Measurements from ENCODE around the gene TBC1D5.
"Not testable (repeated sequence)": the region's sequence is repeated elsewhere in the genome, so short reads cannot be mapped to it uniquely, and the experiment has no call there.

The TBC1D5 gene

GRCh38 chr3:17714473-17714872 lies 28.0 kb downstream of the TBC1D5 start:
- DNase-seq (ENCODE audit: low read depth) = no peak

DNA sequence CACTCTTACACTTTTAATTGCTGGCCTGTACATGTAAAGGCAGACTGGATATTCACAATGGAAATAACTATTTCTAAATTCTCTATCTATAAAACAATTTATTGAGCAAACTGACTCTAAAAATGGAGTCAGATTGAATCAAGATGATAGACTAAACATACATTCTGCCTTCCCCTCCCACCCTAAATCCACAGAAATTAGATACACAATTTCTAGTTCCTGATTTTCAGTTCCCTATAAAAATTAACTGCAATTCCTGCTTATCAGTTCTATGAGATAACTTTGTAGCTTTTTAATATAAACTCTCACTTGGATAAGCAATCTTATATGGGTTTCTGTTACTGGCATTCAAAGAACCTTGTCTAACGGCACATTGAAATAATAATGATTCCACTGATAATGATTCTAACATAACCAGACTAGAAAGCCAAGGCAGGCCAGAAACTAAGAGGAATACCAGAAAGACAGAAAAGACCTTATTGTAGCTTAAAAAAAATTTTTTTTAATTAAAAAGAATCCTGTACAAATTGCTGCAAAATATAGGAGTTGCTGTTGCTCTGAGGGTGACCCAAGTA lies 33.1 kb downstream of the TBC1D5 start:
- DNase-seq (ENCODE audit: low read depth) = no peak

DNA sequence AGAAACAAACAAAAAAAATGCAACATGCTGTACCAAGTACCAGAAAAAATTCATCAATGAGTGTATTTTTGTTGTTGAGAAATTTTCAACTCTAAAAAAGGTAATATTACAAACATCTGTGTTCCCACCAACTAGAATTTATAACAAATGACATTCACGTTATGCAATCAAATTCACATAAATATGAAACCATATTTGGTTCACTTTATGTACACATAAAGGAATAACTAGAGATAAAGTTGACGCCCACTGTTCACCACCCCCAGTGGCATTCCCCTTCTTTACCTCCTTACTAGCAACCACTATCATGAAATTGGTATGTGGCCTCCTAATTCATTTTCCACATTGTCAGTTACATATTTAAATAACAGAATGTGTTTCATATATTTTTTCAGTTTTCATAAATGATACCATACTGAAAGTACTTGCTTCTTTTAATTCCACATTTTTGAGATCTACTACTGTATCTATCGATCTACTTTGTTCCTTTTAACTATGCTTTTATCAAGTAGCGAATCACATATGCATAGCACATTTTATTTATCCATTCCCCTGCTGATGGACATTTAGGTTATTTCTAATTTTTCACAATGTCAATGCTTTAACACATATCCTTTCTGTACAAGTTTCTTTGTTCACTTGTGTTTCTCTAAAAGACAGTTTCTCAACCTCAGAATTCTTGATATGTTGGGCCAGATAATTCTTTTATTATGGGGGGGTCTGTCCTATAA lies 34.5 kb downstream of the TBC1D5 start:
- DNase-seq (ENCODE audit: low read depth) = no peak

DNA sequence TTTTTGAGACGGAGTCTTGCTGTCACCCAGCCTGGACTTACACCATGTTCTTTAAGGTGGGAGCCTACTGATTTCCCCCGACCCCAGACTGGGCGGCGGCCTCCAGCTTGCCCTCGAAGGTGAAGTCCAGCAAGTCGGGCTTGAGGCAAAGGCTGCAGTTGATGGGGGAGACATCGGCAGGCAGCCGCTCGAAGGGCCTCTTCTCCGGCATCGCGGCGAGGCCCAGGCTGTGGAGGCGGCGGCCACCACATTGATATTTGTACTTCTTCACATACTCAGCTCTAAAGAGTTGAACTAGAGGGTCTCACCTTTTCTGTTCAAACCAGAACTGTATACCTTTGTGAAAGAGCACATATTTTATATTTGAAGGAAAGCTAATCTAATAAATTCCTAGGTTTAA lies 36.4 kb downstream of the TBC1D5 start:
- DNase-seq (ENCODE audit: low read depth) = not testable (repeated sequence)

- DNase-seq (ENCODE audit: low read depth) = not testable (repeated sequence)
Observed at GRCh38 chr3:17699815-17700214, 42.6 kb downstream of the TBC1D5 start.

- DNase-seq (ENCODE audit: low read depth) = not testable (repeated sequence)
Observed at GRCh38 chr3:17695665-17696064, 46.8 kb downstream of the TBC1D5 start.

DNA sequence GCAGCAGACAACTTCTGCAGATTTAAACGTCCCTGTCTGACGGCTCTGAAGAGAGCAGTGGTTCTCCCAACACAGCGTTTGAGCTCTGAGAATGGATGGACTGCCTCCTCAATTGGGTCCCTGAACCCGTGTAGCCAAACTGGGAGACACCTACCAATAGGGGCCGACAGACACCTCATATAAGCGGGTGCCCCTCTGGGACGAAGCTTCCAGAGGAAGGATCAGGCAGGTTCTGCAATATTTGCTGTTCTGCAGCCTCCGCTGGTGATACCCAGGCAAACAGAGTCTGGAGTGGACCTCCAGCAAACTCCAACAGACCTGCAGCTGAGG lies 48.8 kb downstream of the TBC1D5 start:
- not testable (repeated sequence) for DNase-seq (ENCODE audit: low read depth)

DNA sequence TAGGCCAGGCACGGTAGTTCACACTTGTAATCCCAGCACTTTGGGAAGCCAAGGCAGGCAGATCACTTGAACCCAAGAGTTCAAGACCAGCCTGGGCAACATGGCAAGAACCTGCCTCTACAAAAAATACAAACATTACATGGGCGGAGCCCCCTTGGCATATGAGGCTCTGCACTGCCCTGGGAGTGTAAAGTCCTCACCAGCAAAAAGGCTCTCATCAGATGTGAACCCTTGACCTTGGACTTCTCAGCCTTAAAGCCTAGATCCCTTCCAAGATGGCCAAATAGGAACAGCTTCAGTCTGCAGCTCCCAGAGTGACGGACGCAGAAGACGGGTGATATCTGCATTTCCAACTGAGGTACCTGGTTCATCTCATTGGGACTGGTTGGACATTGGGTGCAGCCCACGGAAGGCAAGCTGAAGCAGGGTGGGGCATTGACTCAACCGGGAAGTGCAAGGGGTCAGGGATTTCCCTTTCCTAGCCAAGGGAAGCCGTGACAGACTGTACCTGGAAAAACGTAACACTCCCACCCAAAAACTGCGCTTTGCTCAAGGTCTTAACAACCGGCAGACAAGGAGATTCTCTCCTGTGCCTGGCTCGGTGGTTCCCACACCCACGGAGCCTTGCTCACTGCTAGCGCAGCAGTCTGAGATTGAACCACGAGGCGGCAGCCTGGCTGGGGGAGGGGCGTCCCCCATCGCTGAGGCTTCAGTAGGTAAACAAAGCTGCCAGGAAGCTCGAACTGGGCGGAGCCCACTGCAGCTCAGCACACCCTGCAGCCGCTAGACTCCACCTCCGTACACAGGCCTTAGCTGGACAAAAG lies 49.4 kb downstream of the TBC1D5 start:
- not testable (repeated sequence) for DNase-seq (ENCODE audit: low read depth)

GRCh38 chr3:17687566-17687965 lies 54.9 kb downstream of the TBC1D5 start:
- DNase-seq (ENCODE audit: low read depth) = no peak

- no peak for DNase-seq (ENCODE audit: low read depth)
Observed at GRCh38 chr3:17686613-17687012, 55.8 kb downstream of the TBC1D5 start.

DNA sequence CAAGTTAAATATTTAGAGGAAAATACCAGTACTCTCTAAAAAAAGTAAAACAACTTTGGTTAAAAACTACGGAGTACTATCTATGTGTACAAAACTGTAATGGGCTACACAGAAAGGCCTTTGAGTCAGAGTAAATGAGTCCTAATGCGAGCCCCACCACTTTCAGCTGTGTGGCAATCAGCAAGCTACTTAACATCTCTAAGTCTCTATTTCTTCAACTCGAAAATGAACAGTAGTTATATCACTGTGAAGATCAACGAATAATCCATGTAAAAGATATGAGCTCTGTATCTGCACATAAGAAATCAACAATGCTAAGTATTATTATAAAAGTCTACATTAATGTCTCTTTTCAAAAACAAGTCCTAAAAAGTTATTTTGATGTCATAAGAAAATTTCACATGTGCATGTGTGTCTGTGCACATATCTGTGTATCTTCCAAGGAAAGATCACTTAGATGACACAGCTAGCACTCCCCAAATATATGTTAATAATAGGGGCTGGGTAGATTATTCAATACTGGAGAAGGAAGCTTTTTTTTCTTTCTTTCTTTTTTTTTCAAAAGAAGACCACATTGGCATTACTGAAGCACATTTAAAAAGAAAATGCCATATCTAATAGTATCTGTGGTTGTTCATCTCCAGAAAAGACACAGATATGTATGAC lies 58.8 kb downstream of the TBC1D5 start:
- no peak for DNase-seq (ENCODE audit: low read depth)

DNA sequence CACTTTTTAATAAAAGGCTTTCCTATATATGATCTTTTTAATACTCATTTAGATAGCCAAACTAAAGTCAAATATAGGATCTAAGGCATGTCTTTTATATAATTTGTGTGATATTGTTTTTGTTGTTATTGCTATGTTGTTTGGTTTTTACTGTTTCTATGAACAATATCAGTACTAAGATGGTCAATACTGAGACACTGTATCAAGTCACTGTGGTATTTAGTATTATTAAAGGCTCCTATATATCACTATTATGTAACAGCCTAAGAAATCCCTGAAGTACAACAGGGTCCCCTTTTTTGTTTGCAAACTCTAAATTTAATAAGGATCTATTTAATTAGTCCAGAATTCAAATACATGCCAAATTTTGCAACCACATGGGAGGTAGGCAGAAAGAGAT lies 61.9 kb downstream of the TBC1D5 start:
- DNase-seq (ENCODE audit: low read depth) = no peak

GRCh38 chr3:17678116-17678741 lies 64.2 kb downstream of the TBC1D5 start:
- DNase-seq (ENCODE audit: low read depth) = no peak

DNA sequence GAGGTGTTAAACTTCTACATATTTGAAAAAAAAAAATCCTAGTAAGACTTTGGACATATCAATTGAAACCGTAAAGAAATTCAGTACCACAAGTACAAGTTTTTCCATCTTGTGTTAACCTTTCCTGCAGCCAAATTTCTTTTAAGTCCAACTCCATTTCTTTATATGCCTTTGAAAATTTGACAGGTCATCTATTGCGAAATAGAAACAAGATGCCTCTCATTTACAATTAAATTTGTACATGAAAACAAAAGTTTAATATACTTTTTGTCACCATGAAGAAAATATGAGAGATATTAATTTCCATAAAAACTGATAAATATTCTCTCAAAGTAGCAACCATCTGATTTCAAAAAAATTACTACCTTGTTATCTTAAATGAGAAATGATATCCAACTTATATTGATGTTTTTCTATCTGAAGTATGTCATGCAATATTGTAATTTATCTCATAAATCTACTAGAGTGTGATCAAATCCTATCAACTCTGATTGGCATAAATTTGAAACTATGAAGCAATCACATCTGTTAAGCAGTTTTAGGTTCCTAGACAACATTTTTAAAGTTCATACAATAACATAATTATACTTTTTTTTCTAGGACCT lies 68.2 kb downstream of the TBC1D5 start:
- no peak for DNase-seq (ENCODE audit: low read depth)

DNA sequence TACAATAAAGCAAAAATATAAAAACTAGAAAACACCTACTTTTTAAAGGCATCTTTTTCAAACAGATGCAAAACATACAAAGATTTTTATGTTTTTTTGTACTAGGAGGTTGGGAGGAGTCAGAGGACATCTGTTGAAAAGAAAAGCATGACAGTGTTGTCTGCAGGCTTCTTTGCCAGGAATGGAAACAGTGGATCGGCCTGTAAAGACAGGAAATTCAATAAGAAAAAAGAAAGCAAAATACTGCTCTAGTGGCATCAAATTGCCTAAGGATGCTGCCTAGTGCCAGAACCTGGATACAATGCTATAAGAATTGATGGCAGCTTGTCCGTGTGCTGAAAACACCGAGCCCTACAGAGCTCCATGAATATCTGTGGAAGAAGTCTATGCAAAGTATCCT lies 69.9 kb downstream of the TBC1D5 start:
- DNase-seq (ENCODE audit: low read depth) = no peak

DNA sequence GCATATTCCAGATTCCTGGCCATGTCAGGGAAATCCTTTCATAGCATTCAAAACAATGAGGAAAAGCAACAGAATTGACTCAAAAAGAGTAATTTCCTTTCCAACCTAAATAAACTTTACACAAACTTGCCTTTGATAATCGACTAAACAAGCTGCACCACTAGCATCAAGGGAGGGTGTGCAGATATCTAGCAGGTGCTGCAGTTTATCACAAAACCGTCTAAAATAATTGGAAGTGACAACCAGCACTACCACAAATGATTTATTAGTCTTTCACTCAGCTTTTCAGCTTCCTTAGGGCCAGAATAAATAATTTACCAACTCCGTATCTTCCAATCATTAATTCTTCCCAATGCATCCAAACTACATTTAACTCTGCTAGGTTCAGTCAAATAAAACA lies 71.7 kb downstream of the TBC1D5 start:
- DNase-seq (ENCODE audit: low read depth) = no peak

DNA sequence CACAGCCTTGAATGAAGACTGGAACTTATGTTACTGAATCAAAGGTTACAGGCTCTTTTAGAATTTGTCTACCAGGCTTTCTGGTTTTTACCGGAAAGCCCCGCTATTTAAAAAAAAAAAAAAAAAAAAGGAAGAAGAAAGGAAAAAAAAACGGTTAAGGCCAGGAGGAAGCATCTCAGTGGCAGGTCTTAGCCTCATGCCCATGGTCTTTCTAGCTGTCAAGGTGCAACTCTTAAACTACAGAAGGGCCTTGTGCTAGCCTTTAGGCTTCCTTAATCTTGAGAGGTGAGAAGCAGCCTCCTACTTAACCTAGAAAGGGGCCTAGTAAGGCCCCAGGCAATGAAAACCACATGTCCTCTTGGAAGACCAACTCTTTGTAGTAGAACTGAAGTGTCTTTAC lies 77.5 kb downstream of the TBC1D5 start:
- DNase-seq (ENCODE audit: low read depth) = no peak

DNA sequence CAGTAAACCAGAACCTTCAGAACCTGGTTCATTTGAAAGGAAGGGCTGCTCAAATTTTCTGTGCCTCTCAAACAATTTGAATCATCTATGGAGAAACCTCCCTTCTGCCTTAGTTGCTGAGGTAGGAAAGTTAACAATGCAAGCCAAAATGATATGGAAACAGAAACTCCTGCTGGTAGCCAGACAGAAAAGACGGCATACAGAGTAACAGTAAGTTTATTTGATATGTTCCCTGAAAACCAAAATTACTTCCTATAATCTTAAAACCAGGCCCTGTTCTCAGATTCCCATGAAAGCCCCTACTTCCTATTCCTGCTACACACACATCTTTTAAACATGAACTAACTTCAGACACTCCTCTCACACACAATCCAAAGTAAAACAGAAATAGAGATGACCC lies 86.2 kb downstream of the TBC1D5 start:
- no peak for DNase-seq (ENCODE audit: low read depth)

DNA sequence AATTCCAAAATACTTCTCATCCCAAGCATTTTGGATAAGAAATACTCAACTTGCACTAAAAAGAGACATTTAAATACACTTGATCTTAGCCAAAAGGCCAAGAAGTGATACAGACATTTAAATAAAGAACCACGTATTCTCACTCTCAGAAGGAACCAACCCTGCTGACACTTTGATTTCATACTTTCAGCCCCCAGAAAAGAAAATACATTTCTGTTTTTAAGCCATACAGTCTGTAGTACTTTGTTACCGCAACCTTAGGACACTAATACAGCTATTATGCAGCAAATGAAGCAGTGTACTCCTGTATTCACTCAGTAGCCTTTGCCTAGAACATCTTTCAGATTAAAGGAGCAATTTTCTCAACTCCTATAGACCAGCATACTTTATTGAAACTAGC lies 86.7 kb downstream of the TBC1D5 start:
- no peak for DNase-seq (ENCODE audit: low read depth)

GRCh38 chr3:17649748-17650147 lies 92.7 kb downstream of the TBC1D5 start:
- DNase-seq (ENCODE audit: low read depth) = not testable (repeated sequence)

DNA sequence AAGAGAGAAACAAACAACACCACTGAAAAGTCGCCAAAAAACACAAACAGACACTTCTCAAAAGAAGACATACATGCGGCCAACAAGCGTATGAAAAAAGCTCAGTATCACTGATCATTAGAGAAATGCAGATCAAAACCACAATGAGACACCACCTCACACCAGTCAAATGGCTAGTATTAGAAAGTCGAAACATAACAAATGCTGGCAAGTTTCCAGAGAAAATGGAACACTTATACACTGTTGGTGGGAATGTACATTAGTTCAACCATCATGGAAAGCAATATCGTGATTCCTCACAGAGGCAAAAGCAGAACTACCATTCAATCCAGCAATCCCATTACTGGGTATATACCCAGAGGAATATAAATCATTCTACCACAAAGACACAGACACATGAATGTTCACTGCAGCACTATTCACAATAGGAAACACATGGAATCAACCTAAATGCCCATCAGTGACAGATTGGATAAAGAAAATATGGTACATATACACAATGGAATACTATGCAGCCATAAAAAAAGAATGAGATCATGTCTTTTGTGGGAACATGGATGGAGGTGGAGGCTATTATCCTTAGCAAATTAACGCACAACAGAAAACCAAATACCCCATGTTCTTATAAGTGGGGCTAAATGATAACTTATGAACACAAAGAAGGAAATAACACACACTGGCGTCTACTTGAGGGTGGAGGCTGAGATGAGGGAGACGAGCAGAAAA lies 93.6 kb downstream of the TBC1D5 start:
- DNase-seq (ENCODE audit: low read depth) = not testable (repeated sequence)

Measured in stimulated activated CD8-positive, alpha-beta memory T cell treated with anti-CD3 and anti-CD28 coated beads, Interleukin-12 subunit alpha, Interleukin-12 subunit beta, amount 100 ng/mL, for 4 hours (primary cell).